Nephron (organoid): ENCODE measurements around the gene LRRK2.

ENCODE experiments used
- H3K27ac Mint-ChIP-seq, 3 experiments: 2 replicates each; pipeline ENCODE4 v1.8.0; 2020; ENCODE audit warnings: mixed read lengths in 3 of 3, mild to moderate bottlenecking in 2 of 3, moderate library complexity in 1 of 3
- H3K27me3 Mint-ChIP-seq: 2 replicates; pipeline ENCODE4 v1.8.0; 2021; ENCODE audit warnings: low read depth, mild to moderate bottlenecking, moderate library complexity, mixed read lengths
- H3K36me3 Mint-ChIP-seq: 2 replicates; pipeline ENCODE4 v1.8.0; 2020; ENCODE audit warnings: low read depth, mixed read lengths
- H3K4me1 Mint-ChIP-seq: 2 replicates; pipeline ENCODE4 v1.8.0; 2020; ENCODE audit warnings: mixed read lengths
- H3K4me3 Mint-ChIP-seq, 3 experiments: 2 replicates each; pipeline ENCODE4 v1.8.0; 2020; ENCODE audit warnings: mild to moderate bottlenecking in 3 of 3, mixed read lengths in 3 of 3, moderate library complexity in 2 of 3
- H3K9me3 Mint-ChIP-seq: 2 replicates; pipeline ENCODE4 v1.8.0; 2020; ENCODE audit warnings: mixed read lengths
- TF ChIP-seq, protein P1 (sequence below), 3 experiments: fragments of 200-600 bp; sonication (generic); IDR thresholded peaks; one replicate each; pipeline ENCODE4 v1.5.0; 2021; ENCODE audit warnings: antibody characterized with exemption in 3 of 3; ENCODE audit not compliant: unreplicated experiment in 3 of 3

Gene LRRK2

DNA sequence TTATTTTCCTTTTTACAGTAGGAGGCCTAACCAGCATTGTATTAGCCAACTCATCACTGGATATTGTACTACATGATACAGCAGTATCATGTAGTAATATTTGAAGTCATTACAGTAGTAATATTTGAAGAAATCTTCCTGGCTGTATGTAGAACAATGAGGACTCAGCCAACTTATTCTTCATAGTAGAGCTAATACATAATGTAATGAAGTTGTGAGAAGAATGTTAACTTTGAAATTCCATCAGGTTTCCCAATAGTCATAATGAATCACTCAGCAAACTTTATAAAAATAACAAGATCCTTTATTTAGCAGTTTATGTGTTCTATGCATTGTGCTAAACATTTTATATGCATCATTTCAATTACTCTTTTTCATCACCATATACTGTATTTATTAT, 61.8 kb downstream of the LRRK2 start:
- peaks cover 2% of the 10 kb centered on the region for H3K9me3 Mint-ChIP-seq
- no peak overlapping the region for H3K4me3 Mint-ChIP-seq
- no peak overlapping the region for H3K27ac Mint-ChIP-seq
- H3K36me3 Mint-ChIP-seq, result peaks cover 9% of the 10 kb centered on the region
- no peaks in the 10 kb centered on the region for H3K27me3 Mint-ChIP-seq
- no peaks in the 10 kb centered on the region for H3K4me1 Mint-ChIP-seq
- TF ChIP-seq, protein P1, sequence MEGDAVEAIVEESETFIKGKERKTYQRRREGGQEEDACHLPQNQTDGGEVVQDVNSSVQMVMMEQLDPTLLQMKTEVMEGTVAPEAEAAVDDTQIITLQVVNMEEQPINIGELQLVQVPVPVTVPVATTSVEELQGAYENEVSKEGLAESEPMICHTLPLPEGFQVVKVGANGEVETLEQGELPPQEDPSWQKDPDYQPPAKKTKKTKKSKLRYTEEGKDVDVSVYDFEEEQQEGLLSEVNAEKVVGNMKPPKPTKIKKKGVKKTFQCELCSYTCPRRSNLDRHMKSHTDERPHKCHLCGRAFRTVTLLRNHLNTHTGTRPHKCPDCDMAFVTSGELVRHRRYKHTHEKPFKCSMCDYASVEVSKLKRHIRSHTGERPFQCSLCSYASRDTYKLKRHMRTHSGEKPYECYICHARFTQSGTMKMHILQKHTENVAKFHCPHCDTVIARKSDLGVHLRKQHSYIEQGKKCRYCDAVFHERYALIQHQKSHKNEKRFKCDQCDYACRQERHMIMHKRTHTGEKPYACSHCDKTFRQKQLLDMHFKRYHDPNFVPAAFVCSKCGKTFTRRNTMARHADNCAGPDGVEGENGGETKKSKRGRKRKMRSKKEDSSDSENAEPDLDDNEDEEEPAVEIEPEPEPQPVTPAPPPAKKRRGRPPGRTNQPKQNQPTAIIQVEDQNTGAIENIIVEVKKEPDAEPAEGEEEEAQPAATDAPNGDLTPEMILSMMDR (IDR thresholded peaks at IDR 0.05; ENCODE audit: unreplicated experiment in 3 of 3), result no peak

DNA sequence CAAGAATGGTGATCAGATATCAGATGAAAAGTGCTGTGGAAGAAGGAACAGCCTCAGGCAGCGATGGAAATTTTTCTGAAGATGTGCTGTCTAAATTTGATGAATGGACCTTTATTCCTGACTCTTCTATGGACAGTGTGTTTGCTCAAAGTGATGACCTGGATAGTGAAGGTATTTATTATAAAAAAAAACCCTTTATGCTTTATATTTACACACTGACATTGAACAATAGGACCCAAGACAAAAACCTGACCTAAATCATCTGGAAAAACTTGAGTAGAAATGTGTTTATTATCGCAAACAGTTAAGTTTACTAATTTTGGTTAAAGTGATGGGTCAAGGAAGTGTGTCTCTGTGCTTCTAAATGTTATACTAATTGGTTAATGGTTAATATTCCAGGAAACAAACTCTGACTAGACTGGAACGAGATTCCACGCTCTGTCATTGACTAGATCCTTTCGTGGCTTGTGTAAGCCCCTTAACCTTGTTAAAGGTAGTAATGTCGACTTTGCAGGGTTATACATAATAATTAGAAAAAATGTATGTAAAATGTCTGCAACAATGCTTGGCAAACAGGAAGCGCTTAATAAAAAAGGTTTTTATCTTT, 62.7 kb downstream of the LRRK2 start:
- TF ChIP-seq, protein P1 (IDR thresholded peaks at IDR 0.05; ENCODE audit: unreplicated experiment in 3 of 3), result no peak

DNA sequence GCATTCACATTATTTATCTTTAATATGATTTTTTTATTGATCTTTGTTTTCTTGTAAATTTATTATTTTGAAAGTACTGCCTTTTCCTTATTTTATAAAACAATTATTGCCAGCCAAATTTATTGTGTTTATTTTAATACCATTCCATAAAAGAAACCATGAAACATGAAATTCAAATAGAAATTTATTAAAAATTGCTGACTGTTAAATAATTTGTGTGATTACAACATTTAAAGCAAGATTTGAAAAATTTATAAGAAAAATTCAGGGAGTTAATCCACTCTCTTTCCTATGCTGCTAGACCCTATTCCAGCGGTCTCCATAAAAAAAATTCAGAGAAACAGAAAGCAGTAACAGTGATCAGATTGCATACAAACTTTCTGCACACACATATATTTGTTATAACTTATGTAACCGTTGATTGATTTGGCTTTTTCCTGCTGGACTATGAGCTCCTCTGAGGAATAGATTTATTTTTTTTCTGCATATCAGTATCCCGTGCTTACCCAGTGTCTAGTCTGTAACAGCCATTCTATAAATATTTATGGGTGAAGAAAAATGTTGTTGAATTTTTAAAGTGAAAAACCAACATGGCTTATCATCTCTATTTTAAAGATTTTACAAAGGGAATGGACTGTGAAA, 68.1 kb downstream of the LRRK2 start:
- peaks cover 13% of the 10 kb centered on the region for H3K36me3 Mint-ChIP-seq
- H3K9me3 Mint-ChIP-seq, result peaks cover 2% of the 10 kb centered on the region
- no peak overlapping the region for H3K4me3 Mint-ChIP-seq
- no peaks in the 10 kb centered on the region for H3K4me1 Mint-ChIP-seq
- no peak overlapping the region for H3K27ac Mint-ChIP-seq
- TF ChIP-seq, protein P1 (IDR thresholded peaks at IDR 0.05; ENCODE audit: unreplicated experiment in 3 of 3), result no peak
- no peaks in the 10 kb centered on the region for H3K27me3 Mint-ChIP-seq

More for the DNA sequence above, 62.7 kb downstream of the LRRK2 start:
- H3K9me3 Mint-ChIP-seq, result peaks cover 2% of the 10 kb centered on the region
- no peak overlapping the region for H3K4me3 Mint-ChIP-seq
- H3K27ac Mint-ChIP-seq, result no peak overlapping the region
- no peaks in the 10 kb centered on the region for H3K27me3 Mint-ChIP-seq
- peaks cover 9% of the 10 kb centered on the region for H3K36me3 Mint-ChIP-seq
- no peaks in the 10 kb centered on the region for H3K4me1 Mint-ChIP-seq

DNA sequence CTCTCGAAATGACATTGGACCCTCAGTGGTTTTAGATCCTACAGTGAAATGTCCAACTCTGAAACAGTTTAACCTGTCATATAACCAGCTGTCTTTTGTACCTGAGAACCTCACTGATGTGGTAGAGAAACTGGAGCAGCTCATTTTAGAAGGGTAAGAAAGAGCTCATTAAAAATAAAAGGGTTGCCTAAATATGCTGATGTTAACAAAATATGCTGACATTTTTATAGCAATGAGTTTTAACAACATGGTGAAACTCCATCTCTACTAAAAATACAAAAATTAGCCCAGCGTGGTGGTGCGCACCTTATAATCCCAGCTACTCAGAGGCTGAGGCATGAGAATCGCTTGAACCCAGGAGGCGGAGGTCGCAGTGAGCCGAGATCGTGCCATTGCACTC, 73.5 kb downstream of the LRRK2 start:
- Mint-ChIP-seq H3K4me1 (no peaks in the 10 kb centered on the region), H3K27me3 (no peaks in the 10 kb centered on the region), H3K27ac (no peak overlapping the region), H3K36me3 (peaks cover 4% of the 10 kb centered on the region), H3K9me3 (no peaks in the 10 kb centered on the region), H3K4me3 (no peak overlapping the region)
- TF ChIP-seq, protein P1 (IDR thresholded peaks at IDR 0.05; ENCODE audit: unreplicated experiment in 3 of 3), result no peak

DNA sequence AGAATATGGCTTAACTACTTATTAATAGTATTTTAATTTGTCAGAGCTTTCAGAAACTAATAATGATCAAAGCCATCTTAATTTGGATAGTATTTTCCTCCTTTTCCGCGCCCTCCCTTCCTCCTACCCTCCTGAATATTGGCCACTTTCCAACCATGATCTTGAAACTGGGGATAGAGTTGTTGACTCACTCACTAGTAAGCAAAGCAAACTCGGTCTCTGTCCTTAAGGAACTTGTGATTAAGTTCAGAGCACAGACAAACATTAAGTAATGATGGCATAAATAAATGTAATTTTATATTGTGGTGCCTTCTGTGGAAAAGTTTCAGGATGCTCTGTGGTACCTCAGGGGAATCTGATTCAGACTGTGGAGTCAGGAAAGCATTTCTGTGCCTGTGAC, 75.7 kb downstream of the LRRK2 start:
- TF ChIP-seq, protein P1 (IDR thresholded peaks at IDR 0.05; ENCODE audit: unreplicated experiment in 3 of 3), result no peak
- H3K27ac Mint-ChIP-seq, result no peak overlapping the region
- no peaks in the 10 kb centered on the region for H3K9me3 Mint-ChIP-seq
- H3K36me3 Mint-ChIP-seq, result peaks cover 4% of the 10 kb centered on the region
- H3K27me3 Mint-ChIP-seq, result no peaks in the 10 kb centered on the region
- no peaks in the 10 kb centered on the region for H3K4me1 Mint-ChIP-seq
- H3K4me3 Mint-ChIP-seq, result no peak overlapping the region

DNA sequence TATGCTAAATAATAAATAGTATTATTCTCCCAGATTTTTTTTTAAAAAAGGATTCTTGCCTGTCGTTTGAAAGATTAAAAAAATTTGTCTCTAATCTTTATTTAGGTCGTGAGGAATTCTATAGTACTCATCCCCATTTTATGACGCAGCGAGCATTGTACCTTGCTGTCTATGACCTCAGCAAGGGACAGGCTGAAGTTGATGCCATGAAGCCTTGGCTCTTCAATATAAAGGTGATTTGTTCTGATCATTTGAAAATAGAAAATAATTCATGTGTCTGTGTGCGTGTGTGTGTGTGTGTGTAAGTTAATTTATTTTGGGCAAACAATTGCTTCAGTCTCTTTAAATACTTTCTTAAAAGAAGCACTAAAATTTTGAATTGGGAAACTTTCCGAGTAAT, 84.2 kb downstream of the LRRK2 start:
- H3K9me3 Mint-ChIP-seq, result no peaks in the 10 kb centered on the region
- H3K4me1 Mint-ChIP-seq, result no peaks in the 10 kb centered on the region
- TF ChIP-seq, protein P1 (IDR thresholded peaks at IDR 0.05; ENCODE audit: unreplicated experiment in 3 of 3), result no peak
- no peaks in the 10 kb centered on the region for H3K27me3 Mint-ChIP-seq
- no peak overlapping the region for H3K4me3 Mint-ChIP-seq
- H3K27ac Mint-ChIP-seq, result no peak overlapping the region
- H3K36me3 Mint-ChIP-seq, result no peaks in the 10 kb centered on the region
